Coronary artery (tissue), 2 donors: ENCODE data around the gene MINDY3.

Experiments
- DNase-seq: peaks from one replicate; pipeline ENCODE4 v3.0.0-alpha.2; 2017; ENCODE audit warnings: low spot score
- H3K27ac ChIP-seq, 2 donors: fragments of 200-600 bp; sonication (generic); one replicate each; pipeline ENCODE4 v1.5.1; 2016 to 2019
- H3K4me3 ChIP-seq: fragments of 200-600 bp; sonication (generic); 2 replicates; pipeline ENCODE4 v1.5.1; 2016; ENCODE audit warnings: mild to moderate bottlenecking, moderate library complexity
- CTCF ChIP-seq: fragments of 200-600 bp; sonication (generic); IDR thresholded peaks from one replicate; pipeline ENCODE4 v1.5.1; 2019; ENCODE audit warnings: antibody characterized with exemption

The MINDY3 gene

GRCh38 chr10:15822131-15822530 lies 38.2 kb downstream of the MINDY3 start:
- Histone ChIP-seq H3K4me3 (no peak overlapping the region), H3K27ac (no peak overlapping the region)
- no peak for TF ChIP-seq CTCF
- DNase-seq = no peak

GRCh38 chr10:15821046-15821683 lies 39.1 kb downstream of the MINDY3 start:
- no peak overlapping the region for H3K4me3 ChIP-seq
- no peak for TF ChIP-seq CTCF
- no peak for DNase-seq
- peak overlapping the region; percentile 41 to 42 for H3K27ac ChIP-seq

- no peak for TF ChIP-seq CTCF
- H3K4me3 ChIP-seq = no peak overlapping the region
- H3K27ac ChIP-seq = peak overlapping the region; percentile 69 to 81
- DNase-seq = no peak
These were observed 42.8 kb downstream of the MINDY3 start for GRCh38 chr10:15817409-15818046.

- TF ChIP-seq CTCF = no peak
- DNase-seq = no peak
- Histone ChIP-seq H3K4me3 (no peak overlapping the region), H3K27ac (peak overlapping the region in 1 of 2 donors; percentile 69)
These were observed 44.9 kb downstream of the MINDY3 start for GRCh38 chr10:15815242-15815885.

GRCh38 chr10:15814565-15814964 lies 45.7 kb downstream of the MINDY3 start:
- no peak for DNase-seq
- Histone ChIP-seq H3K4me3 (no peak overlapping the region), H3K27ac (no peak overlapping the region)
- no peak for TF ChIP-seq CTCF

- DNase-seq = no peak
- H3K27ac ChIP-seq = no peak overlapping the region
- TF ChIP-seq CTCF = no peak
- H3K4me3 ChIP-seq = no peak overlapping the region
These were observed 46.9 kb downstream of the MINDY3 start for GRCh38 chr10:15813415-15813814.

GRCh38 chr10:15809450-15809849 lies 50.9 kb downstream of the MINDY3 start:
- no peak for TF ChIP-seq CTCF
- no peak overlapping the region for H3K4me3 ChIP-seq
- H3K27ac ChIP-seq = no peak overlapping the region
- no peak for DNase-seq
